ENCODE data around the gene P2RX4. TPM values are rescaled to one million over a fixed set of nuclear protein-coding genes. Genes with fewer than 3 reads are reported as not detected.

Gene P2RX4
- total RNA-seq, 1 donor from 2014 or later: 4.3 TPM

DNA sequence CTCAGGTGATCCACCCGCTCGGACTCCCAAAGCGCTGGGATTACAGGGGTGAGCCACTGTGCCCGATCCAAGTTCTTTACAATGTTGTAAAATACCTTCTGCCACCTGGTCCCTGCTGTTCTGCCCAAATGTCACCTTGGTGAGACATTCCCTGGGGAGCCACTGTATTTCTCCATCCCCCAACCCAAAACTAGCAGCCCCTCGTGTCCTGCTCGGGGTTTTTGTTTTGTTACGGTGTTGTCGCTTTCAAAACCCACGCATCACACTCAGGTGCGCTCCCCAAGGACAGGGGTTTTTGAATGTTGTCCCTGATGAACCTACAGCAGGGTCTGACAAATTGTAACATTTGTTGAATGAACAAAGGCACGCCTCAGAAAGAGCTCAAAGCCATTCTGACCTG is 49.1 kb downstream of the P2RX4 start:
- H3K27ac ChIP-seq: no peak overlapping the region
- H3K9me3 ChIP-seq: no peaks in the 10 kb centered on the region
- DNase-seq (ENCODE audit: low spot score in 2 of 2): no peak
- peaks cover 39 to 57% of the 10 kb centered on the region in 2 donors for H3K36me3 ChIP-seq
- intact Hi-C loops (cut with DNase I): no loop called here
- H3K27me3 ChIP-seq: no peaks in the 10 kb centered on the region
- TF ChIP-seq CTCF (IDR thresholded peaks at IDR 0.05): no peak
- no peaks in the 10 kb centered on the region for H3K4me1 ChIP-seq
- H3K4me3 ChIP-seq: no peak overlapping the region

DNA sequence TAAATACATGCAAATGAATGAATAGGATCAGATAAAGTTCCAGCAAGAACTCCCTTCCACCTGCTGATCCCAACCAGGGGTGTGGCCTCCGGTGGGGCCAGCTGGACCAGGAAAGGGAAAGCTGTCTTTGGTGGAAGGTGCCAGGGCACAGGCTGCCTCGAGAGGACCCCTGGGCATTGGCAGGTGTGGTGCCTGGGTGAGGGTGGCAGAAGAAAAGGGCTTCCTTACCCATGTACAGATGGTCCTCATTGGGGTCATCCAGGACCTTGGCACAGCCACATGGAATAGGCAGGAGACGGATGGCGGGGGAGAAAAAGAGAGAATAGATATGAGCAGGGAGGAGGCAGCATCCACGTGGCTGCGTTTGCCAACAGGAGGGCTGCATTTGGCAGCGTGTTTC is 50.2 kb downstream of the P2RX4 start:
- no peak overlapping the region for H3K27ac ChIP-seq
- H3K9me3 ChIP-seq: no peaks in the 10 kb centered on the region
- TF ChIP-seq CTCF (IDR thresholded peaks at IDR 0.05): no peak
- H3K4me3 ChIP-seq: no peak overlapping the region
- no peak for DNase-seq (ENCODE audit: low spot score in 2 of 2)
- intact Hi-C loops (cut with DNase I): no loop called here
- H3K27me3 ChIP-seq: no peaks in the 10 kb centered on the region
- no peaks in the 10 kb centered on the region for H3K4me1 ChIP-seq
- H3K36me3 ChIP-seq: peaks cover 39 to 50% of the 10 kb centered on the region in 2 donors

- Histone ChIP-seq H3K27ac (no peak overlapping the region), H3K4me1 (no peaks in the 10 kb centered on the region), H3K36me3 (peaks cover 44 to 51% of the 10 kb centered on the region in 2 donors), H3K4me3 (no peak overlapping the region), H3K9me3 (no peaks in the 10 kb centered on the region), H3K27me3 (no peaks in the 10 kb centered on the region)
- DNase-seq (ENCODE audit: low spot score in 2 of 2): no peak
- intact Hi-C loops (cut with DNase I): no loop called here
- no peak for TF ChIP-seq CTCF (IDR thresholded peaks at IDR 0.05)
Measured at GRCh38 chr12:121261398-121261797, 51.5 kb downstream of the P2RX4 start.

DNA sequence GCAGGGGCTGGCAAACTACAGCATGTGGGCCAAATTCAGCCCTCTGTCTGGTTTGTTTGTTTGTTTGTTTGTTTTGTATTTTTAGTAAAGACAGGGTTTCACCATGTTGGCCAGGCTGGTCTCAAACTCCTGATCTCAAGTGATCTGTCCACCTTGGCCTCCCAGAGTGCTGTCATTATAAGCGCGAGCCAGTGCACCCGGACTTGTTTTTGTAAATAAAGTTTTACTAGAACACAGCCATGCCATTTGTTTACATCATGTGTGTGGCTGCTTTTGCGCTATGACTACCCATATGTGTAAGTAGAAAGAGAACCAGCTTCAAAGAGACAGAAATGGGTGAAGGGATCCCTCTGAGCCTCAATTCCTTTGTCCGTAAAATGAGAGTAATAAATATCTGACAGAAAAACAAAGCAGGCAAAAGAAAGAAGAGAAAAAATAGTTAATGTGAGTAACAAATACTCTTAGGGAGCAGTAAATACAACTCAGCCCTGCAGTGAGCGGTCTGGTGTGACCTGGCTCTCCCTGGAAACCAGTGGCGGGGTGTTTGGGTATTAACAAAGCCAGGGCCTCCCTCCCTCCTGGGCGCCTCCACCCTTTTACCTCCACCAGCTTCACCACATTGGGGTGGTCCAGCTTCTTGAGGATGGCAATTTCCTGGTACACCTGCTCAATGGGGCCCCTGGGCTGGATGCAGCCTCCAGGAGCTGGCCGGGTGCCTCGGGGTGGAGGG is 53.4 kb downstream of the P2RX4 start:
- Histone ChIP-seq H3K9me3 (no peaks in the 10 kb centered on the region), H3K36me3 (peaks cover 53 to 64% of the 10 kb centered on the region in 2 donors), H3K4me3 (no peak overlapping the region), H3K27me3 (no peaks in the 10 kb centered on the region), H3K4me1 (no peaks in the 10 kb centered on the region), H3K27ac (no peak overlapping the region)
- intact Hi-C loops (cut with DNase I): no loop called here
- TF ChIP-seq CTCF (IDR thresholded peaks at IDR 0.05): no peak
- no peak for DNase-seq (ENCODE audit: low spot score in 2 of 2)

DNA sequence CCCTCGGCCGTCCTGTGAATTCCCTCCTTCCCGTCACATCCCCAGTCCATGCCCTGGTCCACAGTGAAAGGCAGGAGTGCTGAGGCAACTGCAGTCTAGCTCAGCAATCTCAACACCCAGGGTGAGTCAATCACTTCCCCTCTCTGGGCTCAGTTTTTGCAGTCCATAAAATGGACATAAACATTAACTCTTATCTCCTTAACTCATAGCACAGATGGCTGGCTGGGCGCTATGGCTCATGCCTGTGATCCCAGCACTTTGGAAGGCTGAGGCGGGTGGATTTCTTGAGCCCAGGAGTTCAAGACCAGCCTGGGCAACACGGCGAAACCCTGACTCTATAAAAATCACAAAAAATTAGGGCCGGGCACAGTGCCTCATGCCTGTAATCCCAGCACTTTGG is 54.2 kb downstream of the P2RX4 start:
- DNase-seq (ENCODE audit: low spot score in 2 of 2): no peak
- no peaks in the 10 kb centered on the region for H3K9me3 ChIP-seq
- H3K4me3 ChIP-seq: no peak overlapping the region
- TF ChIP-seq CTCF (IDR thresholded peaks at IDR 0.05): no peak
- H3K27me3 ChIP-seq: no peaks in the 10 kb centered on the region
- intact Hi-C loops (cut with DNase I): no loop called here
- peaks cover 60 to 67% of the 10 kb centered on the region in 2 donors for H3K36me3 ChIP-seq
- H3K4me1 ChIP-seq: no peaks in the 10 kb centered on the region
- H3K27ac ChIP-seq: no peak overlapping the region

All from ascending aorta (tissue), 2 donors.